HG02970 (cell line): Measurements from ENCODE around the gene HASPIN.

Experiments used
- ATAC-seq: cut with Tn5 transposase; IDR thresholded peaks from one replicate; pipeline ENCODE4 v1.9.1; 2021; ENCODE audit warnings: mild to moderate bottlenecking, moderate library complexity, moderate number of reproducible peaks; ENCODE audit not compliant: unreplicated experiment, low FRiP score

Gene HASPIN

GRCh38 chr17:3761918-3762380, 38.2 kb downstream of the HASPIN start:
- ATAC-seq, result no peak

- ATAC-seq, result no peak
Measured at GRCh38 chr17:3762922-3763776, 39.4 kb downstream of the HASPIN start.

- ATAC-seq, result no peak
Measured at GRCh38 chr17:3763777-3764170, 40.1 kb downstream of the HASPIN start.

GRCh38 chr17:3765981-3766380, 42.3 kb downstream of the HASPIN start:
- ATAC-seq, result no peak

- no peak for ATAC-seq
Measured at GRCh38 chr17:3766779-3767178, 43.1 kb downstream of the HASPIN start.

GRCh38 chr17:3768341-3768740, 44.6 kb downstream of the HASPIN start:
- no peak for ATAC-seq

- no peak for ATAC-seq
Measured at GRCh38 chr17:3768769-3769168, 45.1 kb downstream of the HASPIN start.

DNA sequence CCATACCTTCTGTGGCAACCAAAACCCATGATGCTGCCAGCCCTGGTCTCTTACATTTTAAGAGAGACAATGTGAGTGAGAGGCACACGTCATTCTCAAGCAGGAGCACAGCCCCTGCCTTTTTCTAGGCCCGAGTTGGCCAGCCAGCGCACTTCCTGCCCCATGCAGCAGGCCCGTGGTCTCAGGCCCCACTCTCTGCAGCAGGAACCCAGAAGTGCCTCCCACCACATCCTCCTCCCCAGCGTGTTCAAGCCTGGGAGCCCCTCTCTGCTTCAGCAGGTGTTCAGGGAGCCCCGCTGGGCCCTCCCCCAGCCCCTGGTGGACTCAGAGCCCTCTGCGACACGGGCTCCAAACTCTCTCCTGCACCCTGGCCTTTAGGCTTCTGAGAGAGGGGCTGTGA, 46.8 kb downstream of the HASPIN start:
- ATAC-seq, result no peak

DNA sequence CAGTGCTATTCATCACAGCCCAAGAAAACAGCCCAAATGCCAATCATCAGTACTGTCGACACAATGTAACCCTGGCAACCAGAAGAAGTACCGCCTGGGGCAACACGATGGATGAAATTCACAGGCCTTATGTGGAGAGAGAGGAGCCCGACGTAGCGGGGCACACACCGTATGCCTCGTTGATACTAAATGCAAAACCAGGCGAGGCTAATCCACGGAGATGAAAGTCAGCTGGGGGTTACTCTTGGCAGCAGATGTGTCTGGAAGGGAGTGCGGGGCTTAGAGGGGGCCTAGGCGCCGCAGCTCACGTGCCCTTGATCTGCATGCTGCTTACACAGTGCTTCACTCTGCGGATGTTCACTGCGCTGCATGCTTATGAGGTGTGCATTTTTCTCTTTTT, 47.4 kb downstream of the HASPIN start:
- no peak for ATAC-seq

- no peak for ATAC-seq
Measured at GRCh38 chr17:3772764-3773163, 49.1 kb downstream of the HASPIN start.

DNA sequence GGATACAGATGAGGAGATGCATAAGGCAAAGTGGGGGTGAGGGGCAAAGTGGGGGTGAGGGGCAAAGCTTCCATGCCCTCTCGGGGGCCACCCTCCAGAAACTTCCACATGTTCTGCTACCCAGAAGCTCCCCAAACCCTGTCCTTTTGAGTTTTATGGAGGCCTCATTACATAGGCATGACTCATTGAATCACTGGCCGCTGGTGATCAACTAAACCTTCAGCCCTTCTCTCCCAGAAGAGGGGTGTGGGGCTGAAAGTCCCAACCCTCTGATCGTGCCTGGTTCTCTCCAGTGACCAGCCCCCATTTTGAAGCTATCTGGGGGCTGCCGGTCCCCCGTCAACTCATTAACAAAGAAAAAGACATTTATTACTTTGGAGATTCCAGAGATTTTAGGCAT, 49.8 kb downstream of the HASPIN start:
- no peak for ATAC-seq

GRCh38 chr17:3773966-3774365, 50.3 kb downstream of the HASPIN start:
- no peak for ATAC-seq
